K562 (cell line): ENCODE data around the gene EZH1. TPM values are rescaled to one million over a fixed set of nuclear protein-coding genes. Genes with fewer than 3 reads are reported as not detected.

ENCODE experiments used
- ATAC-seq: fragments of 200-7000 bp; cut with Tn5 transposase; 3 replicates; pipeline ENCODE4 v1.9.1; 2020; ENCODE audit warnings: moderate library complexity
- BruUV-seq: library from RNA; stranded (reverse); fragments of 400-500 nt; replicated peaks from 2 replicates; lab custom pipeline; 2021; lab: Mats Ljungman, UMichigan
- CTCF ChIA-PET: fragments of 300-600 bp; formaldehyde crosslinking; extraction: SDS; loops from one replicate; lab custom pipeline; 2021; ENCODE audit warnings: low intra/inter-chr PET ratio; lab: Yijun Ruan, JAX
- POLR2A ChIA-PET: fragments of 300-600, 350-650 bp; sonication (Branson Sonifier 250); formaldehyde crosslinking; extraction: SDS; loops from one replicate; lab custom pipeline; 2021; ENCODE audit warnings: antibody characterized with exemption, inconsistent platforms; lab: Yijun Ruan, JAX
- DNase-seq, 4 experiments: peaks; one replicate each; pipeline versions ENCODE4 v3.0.0 to v3.0.0-alpha.2; 2011 to 2018; ENCODE audit warnings: low spot score in 3 of 4, mixed read lengths in 3 of 4; ENCODE audit errors: extremely low read depth in 1 of 4
- FAIRE-seq: peaks from 2 replicates; lab custom pipeline; 2011; peaks lifted over from hg19 to GRCh38; lab: Jason Lieb, UNC
- H2AFZ ChIP-seq: 2 replicates; pipeline ENCODE4 v1.6.0; 2011; ENCODE audit warnings: low read depth, low read length, control low read depth, inconsistent platforms
- H3K27ac ChIP-seq: fragments of 200-600 bp; 3 replicates; pipeline ENCODE4 v1.8.0; 2011; ENCODE audit warnings: low read depth, mild to moderate bottlenecking, control low read depth, inconsistent platforms, low read length, moderate library complexity, mixed read lengths; ENCODE audit errors: extremely low read depth
- H3K27me3 ChIP-seq, 2 experiments: fragments of 300-600 bp in 1 of 2; 2 replicates in 1 of 2; 3 replicates in 1 of 2; pipeline versions ENCODE4 v1.6.0 to v1.8.0; 2011; ENCODE audit warnings: inconsistent platforms in 2 of 2, low read length in 2 of 2, mild to moderate bottlenecking in 1 of 2, mixed read lengths in 1 of 2, moderate library complexity in 1 of 2; ENCODE audit not compliant: control insufficient read depth in 2 of 2, insufficient read depth in 2 of 2
- H3K36me3 ChIP-seq: fragments of 300-600 bp; 3 replicates; pipeline ENCODE4 v1.8.0; 2011; ENCODE audit warnings: mild to moderate bottlenecking, low read length, inconsistent platforms; ENCODE audit not compliant: control insufficient read depth, insufficient read depth
- H3K4me1 ChIP-seq, 2 experiments: fragments of 200-600 bp in 1 of 2; replicated peaks in 1 of 2; 2 replicates in 1 of 2; 3 replicates in 1 of 2; pipeline versions ENCODE4 v1.5.1 to v1.8.0; 2011; ENCODE audit warnings: inconsistent platforms in 2 of 2, low read length in 2 of 2, mild to moderate bottlenecking in 1 of 2, mixed read lengths in 1 of 2, moderate library complexity in 1 of 2; ENCODE audit not compliant: control insufficient read depth in 2 of 2, insufficient read depth in 2 of 2
- H3K4me2 ChIP-seq: 2 replicates; pipeline ENCODE4 v1.6.1; 2011; ENCODE audit warnings: low read length, control low read depth, inconsistent platforms, mixed read lengths; ENCODE audit not compliant: insufficient read depth
- H3K4me3 ChIP-seq: fragments of 200-600 bp; sonication (generic), shearing (Covaris generic); 2 replicates; pipeline ENCODE4 v1.5.1; 2016; ENCODE audit warnings: control low read depth, inconsistent platforms
- H3K79me2 ChIP-seq: fragments of 200-600 bp; 3 replicates; pipeline ENCODE4 v1.8.0; 2011; ENCODE audit warnings: low read length, inconsistent platforms; ENCODE audit not compliant: control insufficient read depth, insufficient read depth
- H3K9ac ChIP-seq, 2 experiments: 2 replicates each; pipeline versions ENCODE4 v1.6.0 to v1.6.1; 2011; ENCODE audit warnings: low read depth in 2 of 2, low read length in 2 of 2, control low read depth in 1 of 2, inconsistent platforms in 1 of 2, mild to moderate bottlenecking in 1 of 2, mixed read lengths in 1 of 2; ENCODE audit not compliant: insufficient read depth in 1 of 2
- H3K9me1 ChIP-seq: one replicate; pipeline ENCODE4 v1.6.0; 2011; ENCODE audit warnings: inconsistent platforms, mild to moderate bottlenecking, low read length, moderate library complexity; ENCODE audit not compliant: control insufficient read depth, insufficient read depth
- H3K9me3 ChIP-seq: replicated peaks from 2 replicates; pipeline ENCODE4 v1.5.1; 2011; ENCODE audit warnings: low read depth, low read length, inconsistent platforms; ENCODE audit not compliant: control insufficient read depth, insufficient read depth
- H4K20me1 ChIP-seq: replicated peaks from 2 replicates; pipeline ENCODE4 v1.6.1; 2011; ENCODE audit warnings: low read length, inconsistent platforms, mixed read lengths; ENCODE audit not compliant: control insufficient read depth, insufficient read depth
- BACH1 ChIP-seq: fragments of 200-800 bp; sonication (Bioruptor generic); IDR thresholded peaks from 2 replicates; pipeline ENCODE4 v1.6.1; 2016; ENCODE audit warnings: missing genetic modification characterization, missing compliant biosample characterization
- BDP1 ChIP-seq: IDR thresholded peaks from 3 replicates; pipeline ENCODE4 v1.6.1; 2011; ENCODE audit not compliant: insufficient read length, insufficient read depth
- CGGBP1 ChIP-seq: fragments of 250-450 bp; sonication (Bioruptor Pico); IDR thresholded peaks from 2 replicates; pipeline ENCODE4 v1.9.0; 2021; ENCODE audit warnings: mild to moderate bottlenecking
- DACH1 ChIP-seq: fragments of 450-650 bp; IDR thresholded peaks from 2 replicates; pipeline ENCODE4 v1.6.1; 2018; ENCODE audit not compliant: partially characterized antibody
- HMBOX1 ChIP-seq: sonication (generic); IDR thresholded peaks from 2 replicates; pipeline ENCODE4 v1.6.1; 2016
- MCM7 ChIP-seq, 2 experiments: fragments of 450-650 bp; IDR thresholded peaks; 2 replicates each; pipeline ENCODE4 v1.6.1; 2016 to 2018
- NR2C1 ChIP-seq, 2 experiments: fragments of 450-650 bp; IDR thresholded peaks; 2 replicates each; pipeline ENCODE4 v1.6.1; 2017; ENCODE audit warnings: mild to moderate bottlenecking in 2 of 2, antibody characterized with exemption in 1 of 2, inconsistent platforms in 1 of 2, missing compliant biosample characterization in 1 of 2, missing genetic modification characterization in 1 of 2
- NR4A1 ChIP-seq, 2 experiments: fragments of 250-450 bp in 1 of 2; fragments of 450-650 bp in 1 of 2; sonication (Bioruptor Pico) in 1 of 2; IDR thresholded peaks; 2 replicates each; pipeline versions ENCODE4 v1.4.0 to v1.6.1; 2016 to 2020; ENCODE audit warnings: mild to moderate bottlenecking in 2 of 2, missing compliant biosample characterization in 1 of 2, missing genetic modification characterization in 1 of 2, moderate library complexity in 1 of 2
- RBFOX2 ChIP-seq: fragments of 200-400 bp; formaldehyde crosslinking; IDR thresholded peaks from 2 replicates; pipeline ENCODE4 v1.6.1; 2017; ENCODE audit warnings: low read depth, mild to moderate bottlenecking, low read length, moderate library complexity
- SOX6 ChIP-seq: fragments of 450-650 bp; IDR thresholded peaks from 2 replicates; pipeline ENCODE4 v1.6.1; 2014; ENCODE audit warnings: mild to moderate bottlenecking
- STAG1 ChIP-seq: sonication (generic); formaldehyde crosslinking; IDR thresholded peaks from 2 replicates; pipeline ENCODE4 v1.5.0; 2020; ENCODE audit warnings: missing genetic modification reagents, borderline replicate concordance
- TAF7 ChIP-seq: fragments of 450-650 bp; IDR thresholded peaks from 2 replicates; pipeline ENCODE4 v1.6.1; 2016; ENCODE audit warnings: missing genetic modification characterization, missing compliant biosample characterization
- ZNF583 ChIP-seq: fragments of 250-450 bp; sonication (Bioruptor Pico); IDR thresholded peaks from 2 replicates; pipeline ENCODE4 v1.4.0; 2020
- ZNF77 ChIP-seq: fragments of 250-450 bp; sonication (Bioruptor Pico); IDR thresholded peaks from 2 replicates; pipeline ENCODE4 v1.5.0; 2020
- WGBS: fragments of 100-300 bp; shearing (Covaris generic); methylation state at CpG from one replicate; pipeline ENCODE4 v1.1.6; 2016; ENCODE audit warnings: low coverage, mixed read lengths; ENCODE audit not compliant: insufficient coverage; ENCODE audit errors: missing lambda C conversion rate; 5-methylcytosine and 5-hydroxymethylcytosine counted together
- in situ Hi-C: fragments of 300-500 bp; cut with MboI; formaldehyde crosslinking; loops from 4 replicates; pipeline ENCODE4 v1.15.0; 2018; ENCODE audit warnings: inconsistent platforms, mixed read lengths
- intact Hi-C: fragments of 100-400 bp; cut with micrococcal nuclease; formaldehyde crosslinking; loops from 2 replicates; pipeline ENCODE4 v1.14.2; 2022
- polyA plus RNA-seq, 8 experiments: library from polyadenylated mRNA; depleted of rRNA in 4 of 8; stranded (reverse) in 5 of 8; unstranded in 3 of 8; fragments of >200 nt; fragmentation: Nextera tagmentation in 2 of 8; fragmentation: Illumina TruSeq in 1 of 8; extraction: Ambion mirVana in 2 of 8; extraction: Trizol in 1 of 8; gene quantifications; 2 replicates each; pipeline versions ENCODE4 v1.2.1 to v1.2.3, GENCODE V29; 2011 to 2014; ENCODE audit warnings: inconsistent platforms in 1 of 8, missing spikeins in 1 of 8
- total RNA-seq, 7 experiments: library from RNA; depleted of rRNA in 6 of 7; stranded (reverse); fragments of >200 nt in 6 of 7; fragmentation: Illumina TruSeq in 2 of 7; extraction: Trizol in 2 of 7; gene quantifications; 2 replicates each; pipeline versions ENCODE4 v1.2.1 to v1.2.3, GENCODE V29; 2011 to 2021; ENCODE audit warnings: low replicate concordance in 1 of 7

Gene EZH1
- total and polyA plus RNA-seq, 9 of the 15 experiments (the other 6 are each of a cell fraction or from before 2014, with no cell fraction given): 8.6 to 40.8 (median 22.9) TPM

DNA sequence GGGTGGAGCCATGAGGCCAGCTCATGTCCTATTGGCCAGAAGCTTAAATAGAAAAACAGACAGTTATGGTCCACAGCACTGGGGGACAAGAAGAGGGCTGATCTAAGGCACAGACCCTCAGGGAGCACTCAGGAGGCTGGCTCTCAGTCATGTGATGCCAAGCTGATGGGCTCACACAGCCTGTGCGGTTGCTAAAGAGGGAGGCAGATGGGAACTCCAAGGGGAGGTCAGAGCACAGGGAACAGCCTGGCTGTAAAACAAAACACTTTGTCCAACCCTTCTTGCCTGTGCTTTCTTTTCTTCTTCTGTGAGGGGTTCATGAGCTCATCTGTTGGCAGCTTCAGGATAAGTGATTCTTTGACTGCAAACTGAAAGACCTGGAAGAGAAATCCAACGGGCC lies 35.3 kb downstream of the EZH1 start:
- no peak overlapping the region for H3K4me2 ChIP-seq
- no peak overlapping the region for H3K27ac ChIP-seq
- peak; percentile 69 for FAIRE-seq
- POLR2A ChIA-PET: interaction anchor here (0.7 to 2.6 kb wide), 5 partner anchors 10 to 132 kb away, joined by 3 to 17 read pairs (median 3); partner anchors contain the start of gene PSMC3IP
- TF ChIP-seq DACH1 (no peak), SOX6 (no peak), NR4A1 (CRISPR knock-in tag; IDR thresholded peaks at IDR 0.05) (no peak), NR4A1 (tag; IDR thresholded peaks at IDR 0.05) (no peak), BDP1 (no peak), CGGBP1 (no peak), ZNF583 (no peak), MCM7 (IDR thresholded peaks at IDR 0.05) (no peak), BACH1 (tag) (no peak), TAF7 (no peak), RBFOX2 (no peak), NR2C1 (IDR thresholded peaks at IDR 0.05) (no peak), NR2C1 (tag; IDR thresholded peaks at IDR 0.05) (no peak), STAG1 (no peak), ZNF77 (CRISPR knock-in tag) (no peak), HMBOX1 (no peak)
- no peaks in the 10 kb centered on the region for H3K9me3 ChIP-seq
- H3K4me3 ChIP-seq: no peak overlapping the region
- no peaks in the 10 kb centered on the region for H4K20me1 ChIP-seq
- intact Hi-C loops (no loop called here), in situ Hi-C loops (no loop called here)
- H3K9ac ChIP-seq: peak overlapping the region in 1 of 2 experiments; percentile 74; a peak in 1 of 4 replicates
- DNase-seq: no peak
- H3K36me3 ChIP-seq: peaks cover 82% of the 10 kb centered on the region
- no peak for ATAC-seq
- CTCF ChIA-PET: no interaction called here
- 55% methylated on average over 2 of the region's 2 CpGs for WGBS
- H2AFZ ChIP-seq: no peak overlapping the region
- H3K4me1 ChIP-seq: peaks cover 0 to 5% of the 10 kb centered on the region in 2 experiments; a peak in 1 of 5 replicates
- H3K27me3 ChIP-seq: no peaks in the 10 kb centered on the region
- H3K9me1 ChIP-seq: no peaks in the 10 kb centered on the region
- no TSS peak for BruUV-seq
- no peaks in the 10 kb centered on the region for H3K79me2 ChIP-seq
